GM12875 (cell line): ENCODE measurements around the gene HEATR1.

Experiments
- H3K4me3 ChIP-seq: one replicate; pipeline ENCODE4 v1.5.1; 2011; ENCODE audit warnings: low read depth, low read length, control low read depth
- TF ChIP-seq, protein P1 (sequence below): IDR thresholded peaks from 2 replicates; pipeline ENCODE4 v1.5.1; 2011; ENCODE audit warnings: low read depth, mild to moderate bottlenecking, control low read depth, inconsistent platforms, low read length, moderate library complexity, borderline replicate concordance; ENCODE audit not compliant: insufficient read depth

Gene HEATR1

DNA sequence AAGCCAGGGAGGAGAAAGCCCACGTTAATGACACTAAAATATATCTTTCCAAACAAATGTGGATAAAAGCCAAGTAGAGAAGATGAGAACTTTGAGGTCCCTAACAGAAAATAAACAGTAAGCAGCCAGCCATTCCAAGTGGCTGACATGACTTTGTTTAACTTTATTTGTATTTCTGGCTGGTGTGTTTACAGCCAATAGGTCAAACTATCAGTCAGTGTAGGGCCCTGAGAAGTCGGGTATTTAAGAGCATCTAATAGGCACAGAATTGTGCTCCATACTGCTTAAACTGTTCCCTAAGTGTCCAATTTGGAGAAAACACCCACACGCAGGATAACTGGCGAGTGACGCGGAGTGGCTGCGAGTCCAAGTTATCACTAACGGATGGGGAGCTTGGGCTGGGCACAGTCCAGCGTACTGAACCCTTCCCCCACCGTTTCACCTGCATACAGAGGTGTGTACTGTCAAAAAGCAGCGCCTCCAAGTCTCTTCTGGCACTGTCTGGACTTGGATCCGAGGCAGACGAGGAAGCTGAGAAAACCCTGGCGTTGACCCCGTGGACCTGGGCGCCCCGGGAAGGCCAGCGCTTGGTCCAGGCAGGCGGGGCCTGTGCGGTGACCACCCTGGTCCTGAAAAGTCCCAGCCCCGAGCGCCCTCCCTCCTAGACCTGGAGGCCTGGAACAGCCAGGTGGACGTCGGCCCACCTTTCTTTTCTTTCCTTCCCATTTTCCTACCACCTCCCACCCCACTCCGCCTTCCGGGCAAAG lies 81.2 kb downstream of the HEATR1 start:
- peak overlapping the region; percentile 78 for H3K4me3 ChIP-seq
- TF ChIP-seq, protein P1, sequence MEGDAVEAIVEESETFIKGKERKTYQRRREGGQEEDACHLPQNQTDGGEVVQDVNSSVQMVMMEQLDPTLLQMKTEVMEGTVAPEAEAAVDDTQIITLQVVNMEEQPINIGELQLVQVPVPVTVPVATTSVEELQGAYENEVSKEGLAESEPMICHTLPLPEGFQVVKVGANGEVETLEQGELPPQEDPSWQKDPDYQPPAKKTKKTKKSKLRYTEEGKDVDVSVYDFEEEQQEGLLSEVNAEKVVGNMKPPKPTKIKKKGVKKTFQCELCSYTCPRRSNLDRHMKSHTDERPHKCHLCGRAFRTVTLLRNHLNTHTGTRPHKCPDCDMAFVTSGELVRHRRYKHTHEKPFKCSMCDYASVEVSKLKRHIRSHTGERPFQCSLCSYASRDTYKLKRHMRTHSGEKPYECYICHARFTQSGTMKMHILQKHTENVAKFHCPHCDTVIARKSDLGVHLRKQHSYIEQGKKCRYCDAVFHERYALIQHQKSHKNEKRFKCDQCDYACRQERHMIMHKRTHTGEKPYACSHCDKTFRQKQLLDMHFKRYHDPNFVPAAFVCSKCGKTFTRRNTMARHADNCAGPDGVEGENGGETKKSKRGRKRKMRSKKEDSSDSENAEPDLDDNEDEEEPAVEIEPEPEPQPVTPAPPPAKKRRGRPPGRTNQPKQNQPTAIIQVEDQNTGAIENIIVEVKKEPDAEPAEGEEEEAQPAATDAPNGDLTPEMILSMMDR = no peak

DNA sequence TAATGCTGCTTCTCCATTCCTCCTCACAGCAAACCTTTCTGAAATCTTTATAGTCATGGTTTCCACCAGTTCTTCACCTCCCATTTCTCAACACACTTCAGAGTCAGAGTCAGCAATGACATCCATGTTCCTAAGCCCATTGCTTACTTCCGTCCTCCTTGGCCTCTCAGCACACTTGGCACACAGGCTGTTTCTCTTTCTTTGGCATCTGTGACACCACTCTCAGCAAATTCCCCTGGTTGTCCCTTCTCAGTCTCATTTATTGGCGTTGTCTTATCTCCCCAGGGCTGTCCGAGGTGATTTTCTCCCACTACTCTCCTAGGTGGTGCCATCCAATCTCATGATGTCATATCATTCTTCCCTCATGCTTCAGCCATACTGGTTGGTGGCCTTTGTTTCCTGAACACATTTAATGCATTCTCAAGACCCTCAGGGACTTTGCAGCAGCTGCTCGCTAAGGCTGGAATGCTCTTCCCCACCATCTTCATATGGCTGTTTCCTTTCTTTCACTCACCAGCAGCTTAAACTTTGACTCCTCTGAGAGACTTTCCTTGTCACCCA lies 83.8 kb downstream of the HEATR1 start:
- TF ChIP-seq, protein P1 = no peak
- H3K4me3 ChIP-seq = no peak overlapping the region

DNA sequence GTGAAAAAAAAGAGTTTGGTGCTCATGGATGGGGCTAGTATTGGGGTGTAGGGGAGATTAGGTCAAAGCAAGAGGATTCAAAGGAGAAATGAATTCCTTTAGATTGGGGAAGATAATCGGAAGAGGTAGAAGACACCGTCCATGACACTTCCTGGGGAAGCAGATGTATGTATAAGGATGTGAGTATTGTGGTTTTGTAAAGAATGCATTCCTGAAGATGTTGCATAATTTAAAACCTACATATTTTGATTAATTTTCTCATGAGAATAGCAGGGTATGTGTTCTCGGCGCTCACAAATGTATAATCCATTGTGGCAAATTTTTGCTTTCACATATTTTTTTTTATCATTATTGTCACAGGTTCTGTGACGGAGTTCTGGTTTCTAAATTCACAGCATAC lies 86.0 kb downstream of the HEATR1 start:
- H3K4me3 ChIP-seq = no peak overlapping the region
- TF ChIP-seq, protein P1 = no peak

DNA sequence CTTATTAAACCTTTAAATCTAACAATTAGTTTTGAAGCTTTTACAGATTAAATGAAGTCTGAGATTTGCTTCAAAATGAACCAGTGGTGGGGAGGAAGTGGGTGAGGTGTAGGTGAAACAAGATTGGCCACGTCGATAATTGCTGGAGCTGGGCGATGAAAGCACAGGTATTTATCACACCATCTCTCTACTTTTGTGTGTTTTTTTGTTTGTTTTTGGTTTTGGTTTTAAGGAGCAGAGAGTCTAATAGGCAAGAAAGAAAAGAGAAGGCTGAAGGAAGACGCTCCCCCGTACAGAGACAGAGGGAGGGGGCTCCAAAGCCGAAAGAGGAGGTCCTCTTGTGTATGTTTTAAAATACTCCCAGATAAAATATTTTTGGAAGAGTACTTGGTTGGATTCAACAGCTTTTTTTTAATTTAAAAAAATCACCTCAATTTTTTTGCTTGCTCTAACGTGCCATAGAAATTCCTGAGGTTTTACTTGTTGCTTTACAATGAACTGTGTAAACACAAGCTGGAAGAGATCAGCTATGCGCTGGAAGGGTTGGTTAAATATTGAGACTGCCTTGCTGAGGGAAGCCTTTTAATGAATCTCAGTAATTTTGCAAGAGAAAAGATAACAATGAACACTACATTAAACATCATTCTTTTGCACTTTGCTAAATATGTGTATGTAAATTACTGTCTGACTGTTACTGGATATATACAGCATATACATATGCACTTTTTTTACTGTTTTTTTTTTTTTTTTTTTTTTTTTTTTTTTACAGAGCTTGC lies 87.2 kb downstream of the HEATR1 start:
- TF ChIP-seq, protein P1 = no peak

DNA sequence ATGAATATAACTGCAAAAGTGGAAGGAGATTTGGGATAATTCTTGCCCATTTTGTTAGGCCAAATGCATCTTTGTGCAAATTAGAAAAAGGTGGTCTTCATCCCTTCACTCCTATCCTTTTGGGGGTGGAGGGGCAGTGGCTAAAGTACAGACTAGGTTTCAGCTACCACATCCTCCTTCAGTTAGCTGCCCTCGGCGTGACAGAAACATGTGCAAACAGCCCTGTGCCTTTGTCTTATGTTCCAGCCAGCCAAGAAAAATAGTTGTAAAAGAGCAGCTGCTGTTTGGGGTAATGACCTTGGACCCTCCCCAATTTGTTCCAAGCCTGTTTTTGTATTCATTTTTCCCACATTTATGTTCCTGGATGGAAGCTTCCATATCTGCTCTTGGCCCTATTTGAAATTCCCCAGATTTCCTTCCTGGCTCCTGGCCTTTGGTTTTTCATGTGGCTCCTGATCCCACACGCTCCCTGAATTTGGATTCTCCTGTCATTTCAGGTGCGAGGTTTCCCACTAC lies 88.8 kb downstream of the HEATR1 start:
- no peak overlapping the region for H3K4me3 ChIP-seq
- TF ChIP-seq, protein P1 = no peak

More for the DNA sequence above, 87.2 kb downstream of the HEATR1 start:
- H3K4me3 ChIP-seq = no peak overlapping the region

DNA sequence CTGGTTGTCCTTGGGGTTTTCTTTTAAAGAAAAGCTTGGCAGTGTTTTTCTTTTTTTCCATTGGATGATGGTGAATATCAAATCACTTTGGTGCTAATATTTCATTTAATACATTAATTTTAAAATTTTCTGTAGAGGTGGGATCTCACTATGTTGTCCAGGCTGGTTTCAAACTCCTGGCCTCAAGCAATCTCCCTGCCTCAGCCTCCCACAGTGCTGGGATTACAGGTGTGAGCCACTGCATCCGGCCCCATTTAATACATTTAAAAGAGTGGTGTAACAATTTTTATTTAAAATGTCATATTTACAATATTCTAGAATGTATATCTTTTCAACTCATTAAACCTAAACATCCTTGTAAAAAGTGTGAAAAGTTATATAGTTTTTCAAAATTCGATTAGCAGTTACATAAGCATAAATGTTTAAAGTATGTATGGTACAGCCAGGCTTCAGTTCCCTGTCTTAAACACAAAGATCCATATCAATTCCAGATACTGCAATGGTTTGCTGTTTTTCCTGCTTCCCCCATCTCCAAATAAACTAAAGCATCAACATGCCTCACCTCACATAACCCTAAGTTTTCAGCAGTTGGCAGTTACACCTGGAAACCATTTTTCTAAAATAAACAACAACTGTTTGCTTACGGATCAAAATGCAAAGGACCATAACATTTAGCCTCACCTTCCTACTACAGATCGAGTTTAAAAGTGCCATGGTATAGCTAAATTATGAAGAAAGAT lies 89.4 kb downstream of the HEATR1 start:
- no peak overlapping the region for H3K4me3 ChIP-seq
- TF ChIP-seq, protein P1 = no peak
